Peyer's patch (tissue), 4 donors: ENCODE results near the gene EPHA6. TPM values are rescaled to one million over a fixed set of nuclear protein-coding genes. Genes with fewer than 3 reads are reported as not detected.
A peak's percentile ranks its signal among the peaks of the same experiment; 100 is the strongest.

Source experiments
- DNase-seq, 3 donors: peaks; one replicate each; pipeline ENCODE4 v3.0.0-alpha.2; 2017 to 2019
- H3K27ac ChIP-seq, 4 donors: fragments of 200-600 bp; sonication (generic); one replicate each; pipeline ENCODE4 v1.5.1; 2016 to 2019
- H3K27me3 ChIP-seq, 2 donors: fragments of 200-600 bp; sonication (generic); one replicate each; pipeline ENCODE4 v1.5.1; 2019
- H3K36me3 ChIP-seq, 3 donors: fragments of 200-600 bp; sonication (generic); one replicate each; pipeline ENCODE4 v1.5.1; 2016 to 2019
- H3K4me1 ChIP-seq, 4 donors: fragments of 200-600 bp; sonication (generic); one replicate each; pipeline ENCODE4 v1.5.1; 2016 to 2019
- H3K4me3 ChIP-seq, 4 donors: fragments of 200-600 bp; sonication (generic); 1 replicate in 3 of 4; 2 replicates in 1 of 4; pipeline ENCODE4 v1.5.1; 2016 to 2019; ENCODE audit warnings: mild to moderate bottlenecking in 1 of 4
- H3K9me3 ChIP-seq, 4 donors: fragments of 200-600 bp; sonication (generic); one replicate each; pipeline ENCODE4 v1.5.1; 2016 to 2019; ENCODE audit warnings: mild to moderate bottlenecking in 1 of 4
- POLR2A ChIP-seq, 2 donors: fragments of 450-650 bp; IDR thresholded peaks; one replicate each; pipeline ENCODE4 v1.5.1; 2017; ENCODE audit warnings: antibody characterized with exemption in 2 of 2, mild to moderate bottlenecking in 2 of 2, moderate library complexity in 2 of 2
- total RNA-seq, 4 donors: library from RNA; depleted of rRNA; stranded (reverse); fragments of >200 nt; gene quantifications; one replicate each; pipeline ENCODE4 v1.1.0, GENCODE V29; 2016
- TF ChIP-seq, protein P1 (sequence below), 6 experiments: fragments of 450-650 bp in 4 of 6; fragments of 200-600 bp in 2 of 6; sonication (generic) in 1 of 6; IDR thresholded peaks; one replicate each; pipeline ENCODE4 v1.5.1; 2017 to 2019; ENCODE audit warnings: antibody characterized with exemption in 6 of 6, mild to moderate bottlenecking in 3 of 6, moderate library complexity in 1 of 6

Gene EPHA6
- 1 to 10 TPM in 3 of 4 donors, not detected in 1; 1.7 to 2.1 (median 1.9) TPM for total RNA-seq

- H3K27me3 ChIP-seq = no peaks in the 10 kb centered on the region
- peak within 1 kb of the TSS; percentile 22 to 54 (median 42) for H3K4me3 ChIP-seq
- H3K4me1 ChIP-seq = peaks cover 0 to 7% (median 0%) of the 10 kb centered on the region in 4 donors
- H3K36me3 ChIP-seq = no peaks in the 10 kb centered on the region
- no peaks in the 10 kb centered on the region for H3K9me3 ChIP-seq
- peak within 1 kb of the TSS in 2 of 4 donors; percentile 19 to 65 for H3K27ac ChIP-seq
- DNase-seq = peak in 1 of 3 donors; percentile 52
- no peak for TF ChIP-seq POLR2A (IDR thresholded peaks at IDR 0.05)
- TF ChIP-seq, protein P1, sequence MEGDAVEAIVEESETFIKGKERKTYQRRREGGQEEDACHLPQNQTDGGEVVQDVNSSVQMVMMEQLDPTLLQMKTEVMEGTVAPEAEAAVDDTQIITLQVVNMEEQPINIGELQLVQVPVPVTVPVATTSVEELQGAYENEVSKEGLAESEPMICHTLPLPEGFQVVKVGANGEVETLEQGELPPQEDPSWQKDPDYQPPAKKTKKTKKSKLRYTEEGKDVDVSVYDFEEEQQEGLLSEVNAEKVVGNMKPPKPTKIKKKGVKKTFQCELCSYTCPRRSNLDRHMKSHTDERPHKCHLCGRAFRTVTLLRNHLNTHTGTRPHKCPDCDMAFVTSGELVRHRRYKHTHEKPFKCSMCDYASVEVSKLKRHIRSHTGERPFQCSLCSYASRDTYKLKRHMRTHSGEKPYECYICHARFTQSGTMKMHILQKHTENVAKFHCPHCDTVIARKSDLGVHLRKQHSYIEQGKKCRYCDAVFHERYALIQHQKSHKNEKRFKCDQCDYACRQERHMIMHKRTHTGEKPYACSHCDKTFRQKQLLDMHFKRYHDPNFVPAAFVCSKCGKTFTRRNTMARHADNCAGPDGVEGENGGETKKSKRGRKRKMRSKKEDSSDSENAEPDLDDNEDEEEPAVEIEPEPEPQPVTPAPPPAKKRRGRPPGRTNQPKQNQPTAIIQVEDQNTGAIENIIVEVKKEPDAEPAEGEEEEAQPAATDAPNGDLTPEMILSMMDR (IDR thresholded peaks at IDR 0.05) = peak in 1 of 6 experiments; percentile 8
Observed at GRCh38 chr3:96813820-96814650, at the start of gene EPHA6. Gene EPHA6, plus strand, starts transcription at chr3:96814594.

- no peak overlapping the region for H3K27ac ChIP-seq
- H3K27me3 ChIP-seq = no peaks in the 10 kb centered on the region
- no peaks in the 10 kb centered on the region for H3K9me3 ChIP-seq
- H3K36me3 ChIP-seq = no peaks in the 10 kb centered on the region
- H3K4me1 ChIP-seq = no peaks in the 10 kb centered on the region
- no peak overlapping the region for H3K4me3 ChIP-seq
- TF ChIP-seq, protein P1 (IDR thresholded peaks at IDR 0.05) = no peak
- TF ChIP-seq POLR2A (IDR thresholded peaks at IDR 0.05) = no peak
- no peak for DNase-seq
Observed at GRCh38 chr3:96776818-96777217, 37.6 kb upstream of the EPHA6 start.

DNA sequence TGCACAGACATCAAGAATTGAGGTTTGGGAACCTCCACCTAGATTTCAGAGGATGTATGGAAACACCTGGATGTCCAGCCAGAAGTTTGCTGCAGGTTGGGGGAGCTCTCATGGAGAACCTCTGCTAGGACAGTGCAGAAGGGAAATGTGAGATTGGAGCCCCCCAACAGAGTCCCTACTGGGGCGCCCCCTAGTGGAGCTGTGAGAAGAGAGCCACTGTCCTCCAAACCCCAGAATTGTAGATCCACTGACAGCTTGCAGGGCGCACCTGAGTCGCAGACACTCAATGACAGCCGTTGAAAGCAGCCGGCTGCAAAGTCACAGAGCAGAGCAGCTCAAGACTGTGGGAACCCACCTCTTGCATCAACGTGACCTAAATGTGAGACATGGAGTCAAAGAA lies 34.6 kb upstream of the EPHA6 start:
- TF ChIP-seq, protein P1 (IDR thresholded peaks at IDR 0.05) = no peak
- no peak for TF ChIP-seq POLR2A (IDR thresholded peaks at IDR 0.05)
- DNase-seq = no peak
- no peaks in the 10 kb centered on the region for H3K4me1 ChIP-seq
- no peak overlapping the region for H3K4me3 ChIP-seq
- no peak overlapping the region for H3K27ac ChIP-seq
- no peaks in the 10 kb centered on the region for H3K36me3 ChIP-seq
- H3K9me3 ChIP-seq = no peaks in the 10 kb centered on the region
- no peaks in the 10 kb centered on the region for H3K27me3 ChIP-seq

- no peak for TF ChIP-seq POLR2A (IDR thresholded peaks at IDR 0.05)
- TF ChIP-seq, protein P1 (IDR thresholded peaks at IDR 0.05) = no peak
- no peaks in the 10 kb centered on the region for H3K4me1 ChIP-seq
- no peak overlapping the region for H3K4me3 ChIP-seq
- H3K9me3 ChIP-seq = no peaks in the 10 kb centered on the region
- no peak overlapping the region for H3K27ac ChIP-seq
- H3K27me3 ChIP-seq = no peaks in the 10 kb centered on the region
- no peaks in the 10 kb centered on the region for H3K36me3 ChIP-seq
- DNase-seq = no peak
Observed at GRCh38 chr3:96796101-96796500, 18.3 kb upstream of the EPHA6 start.

- Histone ChIP-seq H3K4me3 (no peak overlapping the region), H3K4me1 (no peaks in the 10 kb centered on the region), H3K27me3 (no peaks in the 10 kb centered on the region), H3K27ac (no peak overlapping the region), H3K36me3 (no peaks in the 10 kb centered on the region), H3K9me3 (no peaks in the 10 kb centered on the region)
- TF ChIP-seq, protein P1 (IDR thresholded peaks at IDR 0.05) = no peak
- no peak for TF ChIP-seq POLR2A (IDR thresholded peaks at IDR 0.05)
- DNase-seq = no peak
Observed at GRCh38 chr3:96803870-96804269, 10.5 kb upstream of the EPHA6 start.
